RKO (cell line): Measurements from ENCODE around the gene FGF23.
"Not testable (repeated sequence)": the region's sequence is repeated elsewhere in the genome, so short reads cannot be mapped to it uniquely, and the experiment has no call there.

ENCODE experiments used
- DNase-seq: peaks from one replicate; pipeline ENCODE4 v3.0.0-alpha.2; 2016; ENCODE audit warnings: low spot score

Gene FGF23

DNA sequence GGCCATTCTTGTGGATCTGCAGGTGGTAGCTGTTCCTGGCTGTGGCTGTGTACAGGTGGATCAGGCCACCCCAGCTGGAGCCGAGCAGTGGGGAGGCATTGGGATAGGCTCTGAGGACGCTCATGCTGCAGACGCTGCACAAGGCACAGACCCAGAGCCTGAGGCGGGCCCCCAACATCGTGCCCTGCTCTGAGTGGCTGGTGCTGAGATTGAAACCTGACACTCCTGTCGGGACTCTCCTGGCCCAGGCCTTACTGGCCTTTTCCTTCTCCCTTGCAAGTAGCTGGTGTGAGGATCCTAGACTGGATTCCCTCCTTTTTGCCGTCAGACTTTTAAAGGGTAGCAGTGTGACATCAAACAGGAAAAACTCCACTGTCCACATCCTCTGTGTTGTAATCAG, at the start of gene FGF23:
Gene FGF23, minus strand, starts transcription at position 308 of the 400 bp plus-strand sequence. Its CDS starts 130 bp downstream, at position 178.
- no peak for DNase-seq

DNA sequence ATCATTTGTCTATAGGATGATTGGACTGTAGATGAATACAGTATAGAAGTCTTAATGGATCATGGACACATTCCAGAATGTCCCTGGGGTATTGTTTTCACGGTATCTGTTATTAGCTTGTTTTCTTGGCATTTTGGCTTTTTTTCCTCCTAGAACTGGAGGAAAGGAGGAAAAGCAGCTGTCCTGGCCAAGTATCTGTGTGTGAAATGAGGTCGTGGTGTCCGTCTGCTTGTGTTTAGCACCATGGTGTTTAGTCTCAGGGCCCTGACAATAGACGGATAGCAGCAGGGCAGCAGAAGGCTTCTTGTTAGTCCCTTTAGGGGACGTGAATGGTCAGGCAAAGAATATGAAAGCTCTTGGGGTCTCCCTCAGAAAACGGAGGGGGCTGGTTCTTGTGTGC, 44.9 kb upstream of the FGF23 start:
- DNase-seq: no peak

DNA sequence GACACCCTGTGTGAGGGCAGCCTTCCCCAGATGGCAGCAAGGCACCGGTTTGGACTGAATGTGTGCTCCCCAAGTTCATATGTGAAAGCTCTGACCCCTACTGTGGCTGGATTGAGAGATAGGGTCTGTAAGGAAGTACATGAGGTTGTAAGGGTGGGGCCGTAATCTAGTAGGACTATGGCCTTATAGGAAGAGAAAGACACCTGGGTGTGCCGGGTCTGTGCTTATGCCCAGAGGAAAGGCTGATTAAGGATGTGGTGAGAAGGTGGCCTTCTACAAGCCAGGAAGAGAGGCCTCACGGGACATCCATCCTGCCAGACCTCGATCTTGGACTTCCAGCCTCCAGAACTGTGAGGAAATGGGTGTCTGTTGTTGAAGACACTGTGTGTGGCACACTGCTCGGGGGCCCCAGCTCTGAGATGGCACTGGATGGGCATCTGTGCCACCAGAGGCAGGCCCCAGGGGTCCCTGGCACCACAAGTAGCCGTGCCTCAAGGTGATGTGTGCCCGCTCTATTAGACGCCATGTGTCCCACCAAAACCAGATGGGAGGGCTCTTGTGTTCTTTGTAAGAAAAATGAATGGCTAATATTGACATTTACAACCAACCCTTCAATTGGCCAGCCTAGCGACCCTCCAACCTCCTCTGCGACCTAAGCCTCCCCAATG, 44.1 kb upstream of the FGF23 start:
- DNase-seq: no peak

DNA sequence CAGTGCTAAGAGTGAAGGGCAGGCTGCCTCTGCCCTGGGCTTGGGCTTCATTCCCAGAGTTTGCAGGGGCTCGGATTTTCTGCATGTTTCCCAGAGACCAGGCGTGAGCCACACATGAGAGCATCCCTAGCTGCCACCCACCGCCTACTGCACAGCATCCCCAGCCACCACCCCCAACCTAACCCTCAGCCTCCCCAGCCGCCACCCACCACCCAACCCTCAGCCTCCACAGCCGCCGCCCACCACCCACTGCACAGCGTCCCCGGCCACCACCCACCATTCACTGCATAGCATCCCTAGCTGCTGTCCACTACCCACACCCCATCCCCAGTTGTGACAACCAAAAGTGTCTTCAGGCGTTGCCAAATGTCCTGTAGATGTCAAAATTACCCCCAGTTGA, 43.5 kb upstream of the FGF23 start:
- no peak for DNase-seq

DNA sequence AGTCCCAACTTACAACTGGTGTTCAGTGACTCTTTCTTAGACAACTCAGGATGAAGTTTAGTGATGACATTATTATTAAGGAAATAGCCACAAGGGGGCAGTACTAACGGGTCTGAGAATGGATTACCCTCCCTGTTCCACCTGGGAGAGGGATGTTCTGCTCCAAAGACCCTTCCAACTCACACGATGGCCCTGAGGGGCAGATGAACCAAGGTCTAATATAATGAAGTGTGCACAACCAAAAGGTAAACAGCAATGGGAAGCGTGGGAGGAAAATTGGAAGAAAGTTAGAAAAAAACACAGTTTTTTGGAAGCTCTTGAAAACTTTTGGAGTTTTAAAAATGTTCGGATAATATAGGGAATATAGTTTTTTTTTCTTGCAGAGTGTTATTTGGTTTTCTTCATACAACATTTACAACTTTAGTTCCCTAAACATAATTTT, 42.1 kb upstream of the FGF23 start:
- DNase-seq: peak; percentile 54

DNA sequence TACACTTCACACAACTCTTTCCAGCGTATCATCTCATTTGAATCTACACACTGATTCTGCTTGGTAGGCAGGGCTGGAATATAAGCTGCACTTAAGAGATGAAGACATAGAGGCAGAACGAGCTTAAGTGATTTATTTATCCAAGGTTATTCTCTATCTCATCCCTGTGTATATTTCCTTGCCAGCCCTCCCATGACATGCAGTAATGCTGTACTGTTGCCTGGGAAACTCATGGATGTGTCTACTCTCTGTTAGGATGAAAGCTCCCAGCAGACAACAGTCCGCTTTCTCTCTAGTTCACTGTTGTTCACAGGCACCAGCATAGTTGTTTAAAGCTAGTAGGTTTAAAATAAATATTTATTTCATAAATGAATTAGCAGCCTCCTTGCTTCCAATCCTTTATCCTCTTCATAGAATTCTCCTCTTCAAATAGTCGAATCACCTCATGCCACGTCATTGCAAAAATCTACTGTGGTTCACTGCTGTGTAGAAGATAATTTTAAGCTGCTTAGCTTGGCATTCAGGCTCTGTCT, 40.7 kb upstream of the FGF23 start:
- no peak for DNase-seq

DNA sequence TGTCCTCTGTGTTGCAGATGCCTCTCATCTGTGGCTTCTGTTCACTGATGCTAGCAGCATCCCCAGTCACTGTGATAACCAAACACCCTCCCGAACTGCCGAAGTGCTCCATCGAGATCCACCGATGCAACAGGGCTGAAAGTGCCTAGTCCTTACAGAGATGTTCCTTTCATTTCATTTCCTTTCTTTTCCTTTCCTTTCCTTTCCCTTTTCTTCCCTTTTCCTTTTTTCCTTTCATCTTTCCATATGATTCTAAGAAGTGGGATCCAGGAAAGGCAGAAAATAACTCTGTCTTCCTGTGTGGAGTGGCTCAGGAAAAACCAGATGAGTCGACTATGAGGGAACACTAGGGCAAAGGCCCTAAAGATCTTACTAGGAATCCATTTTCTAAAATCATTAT, 39.4 kb upstream of the FGF23 start:
- no peak for DNase-seq

DNA sequence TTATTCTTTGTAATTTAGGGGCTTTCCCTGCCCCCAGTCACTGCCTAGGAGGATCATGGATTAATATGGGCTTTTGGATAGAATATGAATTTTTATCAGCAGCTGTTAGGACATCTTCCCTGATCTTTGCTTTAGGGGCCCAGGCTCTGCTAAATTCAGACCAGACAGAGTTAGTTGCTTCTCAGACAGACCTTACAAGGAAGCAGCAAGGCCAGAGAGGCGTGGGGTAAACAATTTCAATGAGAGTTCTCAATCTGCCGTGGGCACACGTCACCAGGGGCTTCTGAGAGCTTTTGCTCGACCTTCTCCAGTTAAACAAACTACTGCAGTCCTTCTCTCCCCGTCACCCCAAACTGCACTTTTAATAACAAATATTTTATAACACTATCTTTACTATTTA, 38.4 kb upstream of the FGF23 start:
- no peak for DNase-seq

DNA sequence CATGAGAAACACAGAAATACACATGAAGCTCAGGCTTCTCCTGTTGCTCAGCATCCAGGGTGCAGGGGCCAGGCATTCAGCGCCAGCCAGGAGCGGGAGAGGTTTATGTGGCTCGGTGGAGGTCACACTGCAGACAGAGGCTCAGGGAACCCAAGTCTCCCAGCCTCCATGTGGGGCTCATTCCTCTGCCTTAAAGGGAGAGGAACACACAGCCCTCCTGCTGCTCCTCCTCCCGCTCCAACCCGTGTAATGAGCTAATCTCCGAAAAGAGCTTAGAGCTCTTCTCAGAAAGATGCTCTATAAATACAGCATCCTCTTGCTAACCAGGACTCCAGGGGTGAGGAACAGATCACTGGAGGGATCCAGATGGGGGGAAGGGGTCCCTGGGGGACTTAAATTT, 37.9 kb upstream of the FGF23 start:
- DNase-seq: no peak

DNA sequence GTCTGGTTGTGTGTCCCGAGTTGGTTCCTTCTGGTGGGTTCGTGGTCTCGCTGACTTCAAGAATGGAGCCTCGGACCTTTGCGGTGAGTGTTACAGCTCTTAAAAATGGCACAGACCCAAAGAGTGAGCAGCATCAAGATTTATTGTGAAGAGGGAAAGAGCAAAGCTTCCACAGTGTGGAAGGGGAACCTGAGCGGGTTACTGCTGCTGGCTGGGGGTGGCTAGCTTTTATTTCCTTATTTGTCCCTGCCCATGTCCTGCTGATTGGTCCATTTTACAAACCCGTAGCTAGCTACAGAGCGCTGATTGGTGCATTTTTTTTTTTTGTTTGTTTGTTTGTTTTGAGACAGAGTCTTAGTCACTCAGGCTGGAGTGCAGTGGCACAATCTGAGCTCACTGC, 36.8 kb upstream of the FGF23 start:
- no peak for DNase-seq

DNA sequence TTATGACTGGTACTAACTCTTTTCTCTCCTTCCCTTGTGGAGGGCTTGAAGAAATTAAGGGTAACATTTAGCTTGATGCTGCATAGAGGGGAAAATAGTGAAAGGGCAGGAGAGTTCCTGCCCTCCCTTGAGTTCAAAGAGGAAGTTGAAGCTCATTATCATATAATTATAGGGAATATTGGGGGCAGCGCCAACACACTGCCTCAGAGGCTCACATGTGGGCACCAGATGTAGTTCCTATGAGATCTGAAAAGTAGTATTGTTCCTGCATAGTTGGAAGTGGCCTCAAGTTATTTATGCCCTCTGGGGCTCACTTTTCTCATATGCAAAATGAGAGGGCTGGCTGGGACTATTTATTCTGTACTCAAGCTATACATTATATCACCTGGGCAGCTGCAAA, 33.0 kb upstream of the FGF23 start:
- DNase-seq: no peak

DNA sequence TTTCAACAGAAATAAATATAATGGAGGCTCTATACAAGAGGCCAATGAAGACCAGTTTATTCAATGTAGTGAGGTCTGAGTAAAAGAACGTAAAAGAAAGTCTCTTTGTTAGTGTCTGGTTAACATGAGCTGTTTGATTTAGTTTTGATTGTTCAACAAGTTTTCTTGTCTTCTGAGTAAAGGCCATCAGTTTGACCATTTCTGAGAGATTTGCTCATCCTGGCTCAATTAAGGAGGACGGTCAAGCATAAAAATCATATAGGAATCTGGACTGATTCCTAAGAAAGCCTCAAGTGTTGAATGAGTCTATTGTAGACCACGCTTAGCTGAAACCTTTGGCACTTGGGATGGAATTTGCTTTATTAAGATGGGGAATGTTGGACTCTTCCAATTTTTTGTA, 32.5 kb upstream of the FGF23 start:
- no peak for DNase-seq

DNA sequence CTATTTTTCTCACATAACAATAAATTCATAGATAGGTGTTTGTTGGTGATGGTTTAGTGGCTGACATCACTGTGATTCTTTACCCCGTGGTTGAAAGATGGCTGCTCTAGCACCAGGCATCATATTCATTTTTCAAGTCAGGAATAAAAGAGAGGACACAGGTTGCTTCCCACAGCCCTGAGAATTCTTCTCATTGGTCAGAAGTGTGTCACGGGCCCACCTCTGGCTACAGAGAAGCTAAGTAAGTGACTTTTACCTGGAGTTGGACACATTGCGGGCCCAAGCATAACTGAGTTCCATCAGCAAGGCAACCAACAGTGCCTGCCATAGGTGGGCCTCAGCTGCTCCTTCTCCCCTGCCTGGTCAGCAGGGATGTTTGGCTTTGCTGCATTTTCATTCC, 27.6 kb upstream of the FGF23 start:
- no peak for DNase-seq

DNA sequence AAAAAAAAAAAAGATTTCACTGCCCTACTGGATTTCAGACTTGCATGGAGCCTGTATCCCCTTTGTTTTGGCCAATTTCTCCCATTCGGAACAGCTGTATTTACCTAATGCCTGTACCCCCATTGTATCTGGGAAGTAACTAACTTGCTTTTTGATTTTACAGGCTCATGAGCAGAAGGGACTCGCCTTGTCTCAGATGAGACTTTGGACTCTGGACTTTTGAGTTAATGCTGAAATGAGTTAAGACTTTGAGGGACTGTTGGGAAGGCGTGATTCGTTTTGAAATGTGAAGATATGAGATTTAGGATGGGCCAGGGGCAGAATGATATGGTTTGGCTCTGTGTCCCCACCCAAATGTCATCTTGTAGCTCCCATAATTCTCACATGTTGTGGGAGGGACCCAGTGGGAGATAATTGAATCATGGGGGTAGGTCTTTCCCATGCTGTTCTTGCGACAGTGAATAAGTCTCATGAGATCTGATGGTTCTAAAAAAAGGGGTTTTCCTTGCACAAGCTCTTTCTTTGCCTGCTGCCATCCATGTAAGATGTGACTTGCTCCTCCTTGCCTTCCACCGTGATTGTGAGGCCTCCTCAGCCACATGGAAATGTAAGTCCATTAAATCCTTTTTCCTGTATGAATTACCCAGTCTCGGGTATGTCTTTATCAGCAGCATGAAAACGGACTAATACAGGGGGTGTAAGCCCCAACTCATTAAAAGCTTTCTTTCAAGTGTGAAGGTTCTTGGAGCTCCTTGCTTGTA, 25.5 kb upstream of the FGF23 start:
- not testable (repeated sequence) for DNase-seq

DNA sequence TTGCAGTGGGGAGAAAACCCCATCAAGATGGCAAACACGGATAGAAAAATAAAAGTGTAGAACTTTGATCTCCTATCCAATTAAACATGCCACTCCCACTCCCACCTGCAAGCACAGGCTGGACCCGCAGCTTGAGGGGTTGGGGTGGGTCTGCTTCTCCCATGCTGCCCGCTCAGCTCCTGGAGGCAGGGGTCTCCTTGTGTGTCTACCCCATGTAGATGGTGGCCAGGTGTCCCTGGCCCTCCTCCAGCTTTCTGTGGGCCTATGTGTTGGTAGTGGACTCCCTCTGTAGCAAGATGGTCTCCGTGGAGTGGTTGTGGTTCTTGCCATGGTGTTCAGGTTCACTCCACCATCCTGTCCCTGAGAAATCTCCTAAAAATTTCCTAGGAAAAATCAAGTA, 23.5 kb upstream of the FGF23 start:
- no peak for DNase-seq

DNA sequence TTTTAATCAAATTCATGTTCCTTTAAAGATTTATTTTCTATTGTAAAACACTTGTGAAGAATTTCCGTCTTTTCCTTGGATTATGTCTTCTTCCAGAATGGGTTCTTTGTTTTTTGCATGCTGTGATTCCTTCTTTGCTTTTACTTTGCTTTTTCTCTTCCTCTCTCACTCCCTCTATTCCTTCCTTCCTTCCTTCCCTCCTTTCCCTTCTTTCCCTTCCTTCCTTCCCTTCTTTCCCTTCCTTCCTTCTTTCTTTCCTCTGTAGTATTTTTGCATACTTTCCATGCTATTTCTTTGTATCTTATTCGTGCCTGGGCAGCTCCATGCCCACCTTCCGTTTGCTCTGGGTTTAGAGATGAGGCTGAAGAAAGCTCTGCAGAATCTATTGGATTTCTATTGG, 21.6 kb upstream of the FGF23 start:
- DNase-seq: no peak

DNA sequence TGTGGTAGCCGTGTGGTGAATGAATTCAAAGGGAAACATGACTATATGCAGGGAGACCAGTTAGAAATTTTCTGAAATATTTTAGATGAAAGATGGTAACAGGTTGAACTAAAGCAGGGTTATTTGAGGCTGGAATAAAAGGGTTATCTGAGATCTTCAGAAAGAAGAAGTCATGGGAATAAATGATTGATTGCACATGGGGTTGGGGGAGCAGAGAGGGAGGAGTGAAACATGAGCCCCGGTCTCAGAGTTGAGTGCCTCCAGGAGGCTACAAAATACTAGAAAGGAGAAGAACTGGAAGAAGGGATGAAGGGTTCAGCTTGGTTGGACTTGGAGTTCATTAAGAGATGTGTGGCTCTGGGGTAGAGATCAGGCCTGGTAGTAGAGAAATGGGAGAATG, 16.3 kb upstream of the FGF23 start:
- DNase-seq: no peak

DNA sequence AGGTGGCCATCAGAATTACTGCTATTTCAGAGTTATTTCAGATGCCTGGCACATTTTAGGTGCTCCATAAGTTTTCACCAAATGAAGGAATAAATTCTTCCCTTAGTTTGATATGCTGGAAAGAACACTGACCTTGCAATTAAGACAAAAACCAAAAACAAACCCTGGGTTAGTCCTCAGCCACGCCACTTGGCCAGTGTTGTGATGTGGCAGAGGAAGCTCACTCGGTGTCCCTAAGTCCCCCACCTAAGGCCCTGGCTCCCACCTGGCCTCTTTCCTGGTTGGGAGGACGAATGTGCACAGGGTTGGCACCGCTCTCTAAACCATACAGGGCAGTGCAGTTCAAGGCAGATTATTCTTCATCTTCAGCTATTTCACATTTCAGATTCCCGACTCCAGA, 13.7 kb upstream of the FGF23 start:
- DNase-seq: no peak

DNA sequence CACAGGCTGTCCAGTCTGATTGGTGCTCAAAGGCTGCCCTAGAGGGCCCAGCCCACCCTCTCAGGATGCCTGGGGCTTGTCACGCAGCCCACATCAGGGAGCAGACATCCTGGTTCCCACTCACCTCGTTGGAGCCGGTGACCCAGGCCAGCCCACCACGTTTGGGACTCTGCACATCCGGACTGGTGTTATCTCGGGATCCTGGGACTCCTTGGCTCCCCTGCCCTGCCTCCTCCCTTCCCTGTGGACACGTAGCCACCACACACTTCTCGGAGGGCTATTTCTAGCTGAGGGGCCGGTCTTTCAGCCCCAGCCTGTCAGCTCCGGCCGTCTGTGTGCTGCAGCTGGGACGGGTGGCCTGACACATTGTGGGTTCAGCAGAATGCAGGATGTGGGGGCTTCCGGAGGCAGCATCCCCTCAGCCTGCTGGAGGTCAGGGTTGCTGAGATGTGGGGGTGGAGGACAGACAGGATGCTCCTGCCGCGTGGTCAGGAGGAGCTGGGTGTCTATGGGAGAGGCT, 12.8 kb upstream of the FGF23 start:
- no peak for DNase-seq

DNA sequence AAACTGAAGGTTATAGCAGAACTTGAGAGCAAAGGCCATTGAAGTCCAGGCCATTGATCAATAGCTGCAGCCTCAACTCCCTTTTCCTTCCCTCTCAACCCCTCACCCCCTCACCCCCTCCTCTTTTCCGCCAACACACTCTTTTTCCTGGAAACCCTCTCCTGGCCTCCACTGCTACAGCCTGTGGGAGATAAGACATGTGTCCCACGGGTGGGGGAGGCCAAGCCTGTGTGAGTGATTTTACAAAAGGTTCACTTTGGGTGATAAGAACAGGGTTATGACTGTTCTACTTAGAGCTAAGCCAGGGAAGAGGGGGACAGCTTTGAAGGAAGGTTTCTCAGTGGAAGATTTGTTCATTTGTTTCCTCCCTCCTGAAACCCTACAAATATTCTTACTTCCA, 9.2 kb upstream of the FGF23 start:
- no peak for DNase-seq

DNA sequence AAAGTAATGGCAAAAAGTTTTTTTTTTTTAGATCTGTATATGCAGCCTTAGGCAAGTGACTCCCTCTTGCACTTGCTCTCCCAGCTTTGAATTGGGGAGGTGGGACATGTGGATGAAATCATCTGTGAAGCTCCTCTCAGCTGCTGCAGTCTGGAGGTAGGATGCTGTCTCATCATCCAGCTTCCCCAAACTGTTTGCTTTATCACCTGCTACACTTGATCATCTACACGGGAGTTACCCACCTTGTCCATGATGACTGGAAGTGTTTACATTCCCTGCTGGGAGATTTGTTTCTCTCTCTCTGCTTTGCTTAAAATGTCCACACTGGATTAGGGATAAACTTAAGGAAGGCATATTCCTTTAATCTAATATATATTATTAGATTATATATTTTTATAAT, 8.5 kb upstream of the FGF23 start:
- no peak for DNase-seq

DNA sequence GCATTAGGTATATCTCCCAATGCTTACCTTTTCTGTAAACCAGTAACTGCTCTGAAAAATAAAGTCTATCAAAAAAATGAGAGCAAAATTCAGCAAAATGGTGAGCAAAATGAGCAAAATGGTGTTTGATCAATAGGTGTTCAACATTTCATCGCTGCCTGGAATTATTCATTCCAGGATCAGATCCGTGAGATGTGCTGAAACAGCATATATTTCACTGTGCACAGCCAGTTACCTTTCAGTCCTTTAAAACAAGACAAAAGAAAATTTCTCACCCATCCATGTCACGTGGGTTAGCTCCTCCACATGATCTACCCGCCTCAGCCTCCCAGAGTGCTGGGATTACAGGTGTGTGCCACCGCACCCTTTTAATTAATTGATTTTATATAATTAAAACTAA, 8.1 kb upstream of the FGF23 start:
- DNase-seq: no peak

DNA sequence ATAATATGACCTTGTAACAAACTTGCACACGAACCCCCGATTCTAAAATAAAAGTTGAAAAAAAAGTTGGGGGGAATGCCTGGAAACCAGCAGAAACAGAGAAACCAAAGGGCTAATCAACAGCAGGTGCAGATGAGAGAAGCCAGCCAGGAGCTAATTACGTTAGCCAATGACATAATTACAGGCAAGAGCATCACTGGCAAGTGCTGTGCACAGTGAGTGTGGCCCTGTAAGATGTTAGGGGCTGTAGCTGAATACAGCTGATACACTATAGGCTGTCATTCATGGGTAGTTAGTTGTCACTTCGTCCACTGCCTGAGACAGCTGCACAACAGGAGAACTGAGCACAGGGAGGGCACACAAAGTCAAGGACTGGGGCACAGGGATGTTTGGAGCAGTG, 7.3 kb upstream of the FGF23 start:
- DNase-seq: no peak
